NCI-H2029 treated with DMSO at 0.1 percent for 48 hours (cell line): Measurements from ENCODE around the gene SRD5A3.
"Not testable (repeated sequence)": the region's sequence is repeated elsewhere in the genome, so short reads cannot be mapped to it uniquely, and the experiment has no call there.

Experiments used
- DNase-seq: peaks from one replicate; lab custom pipeline; 2025; lab: John Stamatoyannopoulos, UW

Gene SRD5A3

DNA sequence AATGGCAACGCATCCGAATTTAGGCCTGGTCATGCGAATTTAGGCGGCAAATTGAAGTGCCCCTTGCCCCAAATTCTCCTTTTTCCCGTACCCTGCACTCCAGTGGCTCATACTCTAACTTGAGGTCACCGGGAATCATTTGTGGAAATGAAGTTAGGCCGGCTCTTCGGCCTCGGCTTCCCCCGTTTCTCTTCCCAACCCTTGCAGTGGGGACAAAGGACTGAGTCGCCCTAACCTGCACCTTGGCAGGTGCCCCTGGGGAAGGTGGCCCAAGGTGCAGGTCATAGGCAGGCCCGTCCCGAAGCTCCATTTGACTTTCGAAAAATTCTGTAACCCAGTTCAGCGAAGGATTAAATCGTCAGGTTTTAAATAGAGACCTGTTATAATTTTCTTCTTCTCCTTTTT lies 811 bp downstream of the SRD5A3 start:
- no peak for DNase-seq

DNA sequence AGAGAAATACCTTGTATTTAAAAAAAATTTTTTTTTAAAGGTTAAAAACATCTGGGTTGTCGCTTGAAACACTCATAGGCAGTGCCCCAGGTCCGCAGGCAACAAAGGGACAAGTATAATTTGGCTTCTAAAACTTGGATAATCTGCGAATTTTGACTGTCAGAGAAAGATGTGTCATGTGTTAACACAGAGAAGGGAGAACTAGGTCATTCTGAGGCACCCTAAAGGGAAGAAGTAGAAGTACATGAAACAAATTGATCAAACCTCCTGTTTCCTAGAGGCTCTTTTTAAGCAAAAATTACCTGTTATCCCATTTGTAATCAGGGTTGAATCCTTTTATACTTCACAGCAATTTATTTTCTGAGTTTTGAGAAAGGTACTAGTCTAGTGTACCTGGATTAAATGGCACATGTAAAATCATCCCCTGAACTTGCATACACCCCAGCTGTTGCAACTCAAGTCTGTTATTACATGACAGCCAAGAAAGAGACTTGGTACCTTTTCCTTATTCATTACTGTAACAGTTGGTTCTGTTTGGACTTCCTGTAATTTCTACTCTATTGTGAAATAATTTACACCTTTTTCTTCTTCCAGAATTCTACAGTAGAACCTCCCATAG lies 1.7 kb downstream of the SRD5A3 start:
- no peak for DNase-seq

DNA sequence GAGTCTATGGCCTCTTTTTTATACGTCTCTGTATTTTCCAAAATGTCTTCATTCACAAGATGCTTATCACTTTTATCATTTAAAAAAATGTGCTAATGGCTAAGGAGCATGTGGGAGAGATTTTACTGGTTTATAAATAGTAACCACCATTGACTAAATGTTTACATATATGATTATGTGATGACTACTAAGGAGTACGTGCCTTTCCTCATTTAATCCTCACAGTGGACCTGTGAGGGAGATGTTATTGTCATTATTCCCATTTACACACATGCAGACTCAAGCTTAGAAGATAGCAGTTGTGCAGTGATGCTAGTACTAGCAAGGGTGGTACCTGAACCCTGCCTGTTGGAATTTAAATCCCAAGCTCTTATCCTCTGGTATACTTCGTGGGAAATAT lies 2.4 kb downstream of the SRD5A3 start:
- no peak for DNase-seq

DNA sequence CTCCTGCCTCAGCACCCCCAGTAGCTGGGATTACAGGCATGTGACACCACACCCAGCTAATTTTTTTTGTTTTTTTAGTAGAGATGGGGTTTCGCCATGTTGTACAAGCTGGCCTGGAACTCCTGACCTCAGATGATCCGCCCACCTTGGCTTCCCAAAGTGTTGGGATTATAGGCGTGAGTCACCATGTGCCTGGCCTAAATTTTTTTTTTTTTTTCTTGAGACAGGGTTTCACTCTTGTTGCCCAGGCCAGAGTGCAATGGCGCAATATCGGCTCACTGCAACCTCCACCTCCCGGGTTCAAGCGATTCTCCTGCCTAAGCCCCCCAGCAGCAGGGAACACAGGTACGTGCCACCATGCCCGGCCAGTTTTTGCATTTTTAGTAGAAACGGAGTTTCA lies 4.8 kb downstream of the SRD5A3 start:
- not testable (repeated sequence) for DNase-seq

DNA sequence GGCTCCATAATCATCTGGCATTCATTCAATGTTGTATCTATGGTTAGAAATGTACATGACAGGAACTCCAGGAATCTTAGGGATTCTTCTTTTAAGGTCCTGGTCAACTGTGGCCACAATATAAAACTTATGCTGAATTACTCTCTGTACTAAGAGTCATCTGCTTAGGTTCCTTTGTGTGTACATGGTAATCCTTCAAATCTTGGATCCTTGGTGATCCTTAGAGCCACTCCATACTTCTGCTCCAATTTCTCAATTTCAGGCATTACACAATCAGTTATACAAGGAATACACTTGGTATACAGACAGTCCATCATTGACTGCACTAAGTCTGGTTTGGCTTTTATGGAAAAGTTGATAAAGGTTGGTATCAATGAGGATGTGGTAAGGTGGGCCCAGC lies 5.8 kb downstream of the SRD5A3 start:
- no peak for DNase-seq

DNA sequence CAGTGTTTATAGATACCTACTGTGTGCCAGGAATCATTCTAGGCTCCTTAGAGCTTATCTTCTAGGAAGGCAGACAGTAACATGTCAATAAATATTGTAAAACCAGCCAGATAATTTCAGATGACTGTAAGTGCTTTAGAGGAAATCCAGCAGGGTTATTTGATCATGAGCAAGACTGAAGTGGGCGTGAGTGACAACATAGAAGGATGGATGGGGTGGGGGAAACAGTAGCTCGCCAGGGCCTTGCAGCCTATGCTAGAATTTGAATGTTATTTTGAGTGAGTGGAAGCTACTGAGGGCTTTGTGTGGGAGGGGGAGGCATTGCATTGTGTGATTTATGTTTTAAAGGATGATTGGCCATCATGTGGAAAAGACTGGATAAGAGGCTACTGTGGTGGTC lies 6.7 kb downstream of the SRD5A3 start:
- DNase-seq = no peak

DNA sequence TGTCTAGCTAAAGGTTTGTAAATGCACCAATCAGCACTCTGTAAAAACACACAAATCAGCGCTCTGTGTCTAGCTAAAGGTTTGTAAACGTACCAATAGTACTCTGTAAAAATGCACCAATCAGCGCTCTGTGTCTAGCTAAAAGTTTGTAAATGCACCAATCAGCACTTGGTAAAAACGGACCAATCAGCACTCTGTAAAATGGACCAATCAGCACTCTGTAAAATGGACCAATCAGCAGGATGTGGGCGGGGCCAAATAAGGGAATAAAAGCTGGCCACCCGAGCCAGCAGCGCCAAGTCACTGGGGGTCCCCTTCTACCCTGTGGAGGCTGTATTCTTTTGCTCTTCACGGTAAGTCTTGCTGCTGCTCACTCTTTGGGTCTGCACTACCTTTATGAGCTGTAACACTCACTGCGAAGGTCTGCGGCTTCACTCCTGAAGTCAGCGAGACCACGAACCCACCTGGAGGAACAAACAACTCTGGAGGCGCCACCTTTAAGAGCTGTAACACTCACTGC lies 7.2 kb downstream of the SRD5A3 start:
- not testable (repeated sequence) for DNase-seq

DNA sequence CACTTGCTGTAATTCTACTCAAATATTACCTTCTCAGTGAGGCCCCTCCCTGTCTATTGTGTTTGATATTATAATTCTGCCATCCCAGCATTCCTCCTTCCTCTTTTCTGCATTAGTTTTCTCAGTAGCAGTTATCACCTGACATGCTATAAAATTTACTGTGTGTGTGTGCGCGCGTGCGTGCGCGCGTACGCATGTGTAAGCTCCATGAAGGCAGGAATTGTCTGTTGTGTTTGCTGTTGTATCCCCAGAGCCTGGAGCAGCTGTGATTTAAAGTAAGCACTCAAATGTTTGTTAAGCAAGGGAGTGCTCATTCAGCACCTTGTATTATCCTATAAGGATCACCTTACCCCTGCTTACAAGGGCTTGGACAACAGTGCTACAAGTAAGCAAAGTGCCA lies 8.6 kb downstream of the SRD5A3 start:
- DNase-seq = no peak

DNA sequence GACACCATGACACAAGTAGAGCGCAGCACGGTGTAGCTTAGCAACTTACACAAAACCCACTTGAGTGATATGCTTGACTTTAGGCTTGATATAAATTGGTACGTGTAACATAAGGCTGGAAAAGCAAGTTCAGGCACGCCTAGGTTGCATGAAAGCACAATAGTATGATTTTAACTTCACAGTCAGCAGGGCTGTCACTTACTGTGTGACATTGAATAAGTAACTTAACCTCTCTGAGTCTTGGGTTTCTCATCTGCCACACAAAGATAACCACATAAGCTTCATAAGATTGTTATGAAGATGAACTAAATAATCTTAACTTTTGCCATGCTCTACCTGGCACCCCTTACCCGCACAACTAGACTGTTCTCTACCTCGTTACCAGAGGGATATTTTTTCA lies 9.5 kb downstream of the SRD5A3 start:
- no peak for DNase-seq

DNA sequence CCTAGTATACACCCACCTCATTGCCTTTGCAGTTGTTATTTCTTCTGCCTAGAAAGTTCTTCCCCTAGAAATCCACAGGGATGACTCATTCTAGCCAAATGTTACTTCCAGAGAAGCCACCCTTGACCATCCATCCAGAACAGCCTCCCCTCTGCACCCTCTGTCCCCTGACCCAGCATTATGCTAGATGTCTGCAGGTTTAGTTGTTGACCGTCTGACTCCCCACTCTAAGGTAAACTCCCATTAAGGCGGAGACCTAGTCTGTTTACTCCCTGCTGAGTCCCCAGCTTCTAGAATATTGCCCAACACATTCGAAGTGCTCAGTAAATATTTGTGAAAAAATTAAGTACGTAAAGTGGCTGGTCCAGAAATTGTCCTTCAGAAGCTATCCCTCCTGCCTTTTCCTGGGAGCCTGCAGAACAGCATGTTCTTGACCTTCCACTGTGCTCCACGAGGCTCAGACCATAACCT lies 11.0 kb downstream of the SRD5A3 start:
- peak; percentile 21 for DNase-seq

DNA sequence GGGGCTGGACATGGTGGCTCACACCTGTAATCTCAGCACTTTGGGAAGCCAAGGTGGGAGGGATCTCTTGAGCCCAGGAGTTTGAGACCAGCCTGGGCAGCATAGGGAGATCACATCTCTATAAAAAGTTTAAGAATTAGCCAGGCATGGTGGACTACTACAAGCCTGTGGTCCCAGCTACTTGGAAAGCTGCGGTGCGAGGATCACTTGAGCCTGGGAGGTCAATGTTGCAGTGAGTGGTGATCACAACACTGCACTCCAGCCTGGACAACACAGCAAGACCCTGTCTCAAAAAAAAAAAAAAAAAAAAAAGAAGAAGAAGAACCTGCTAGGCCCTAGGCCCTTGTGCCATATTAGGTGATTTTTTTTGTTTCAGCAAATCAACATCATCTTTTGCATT lies 12.2 kb downstream of the SRD5A3 start:
- DNase-seq = no peak

DNA sequence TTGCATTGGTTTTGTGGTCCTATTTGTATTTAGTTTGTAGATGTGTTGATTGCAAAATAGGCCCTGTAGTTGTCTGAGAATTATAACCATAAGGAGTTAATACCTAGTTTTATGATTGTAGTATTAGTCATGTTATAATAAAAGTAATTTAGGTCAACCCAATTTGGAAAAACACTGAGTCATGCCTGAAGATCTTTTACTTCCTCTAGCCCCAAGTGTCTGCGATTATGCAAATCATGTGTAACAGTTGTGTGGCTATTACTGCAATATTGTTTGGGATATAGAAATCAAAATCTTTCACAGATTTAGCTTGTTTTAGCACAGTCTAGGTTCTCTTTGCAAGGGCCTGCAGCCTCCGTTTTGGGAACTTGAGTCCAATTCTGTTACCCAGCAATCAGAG lies 12.6 kb downstream of the SRD5A3 start:
- DNase-seq = no peak

DNA sequence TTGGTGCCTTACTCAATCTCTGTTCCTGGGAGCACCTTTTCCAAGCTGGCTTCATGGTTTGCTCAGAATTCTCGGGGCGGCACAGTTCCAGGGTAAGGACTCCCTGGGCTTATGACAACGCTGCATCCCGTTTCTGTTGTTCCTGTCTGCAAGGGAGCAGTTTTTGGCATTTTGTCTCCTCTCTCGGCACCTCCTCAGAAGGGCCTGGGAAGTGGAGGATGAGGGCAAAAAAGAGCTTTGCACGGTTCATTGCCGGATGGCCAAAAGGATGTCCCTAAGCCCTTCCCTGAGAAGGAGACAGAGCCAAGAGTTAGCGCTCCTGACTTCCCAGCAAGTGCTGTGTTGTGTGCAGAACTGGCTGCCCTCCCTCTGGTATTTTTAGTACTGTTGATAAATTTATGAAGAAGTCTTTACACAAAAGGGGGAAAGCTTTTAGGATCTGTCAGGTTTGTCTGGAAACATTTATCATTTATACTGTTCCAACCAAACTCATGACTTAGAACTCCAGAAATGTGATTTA lies 13.4 kb downstream of the SRD5A3 start:
- DNase-seq = no peak

DNA sequence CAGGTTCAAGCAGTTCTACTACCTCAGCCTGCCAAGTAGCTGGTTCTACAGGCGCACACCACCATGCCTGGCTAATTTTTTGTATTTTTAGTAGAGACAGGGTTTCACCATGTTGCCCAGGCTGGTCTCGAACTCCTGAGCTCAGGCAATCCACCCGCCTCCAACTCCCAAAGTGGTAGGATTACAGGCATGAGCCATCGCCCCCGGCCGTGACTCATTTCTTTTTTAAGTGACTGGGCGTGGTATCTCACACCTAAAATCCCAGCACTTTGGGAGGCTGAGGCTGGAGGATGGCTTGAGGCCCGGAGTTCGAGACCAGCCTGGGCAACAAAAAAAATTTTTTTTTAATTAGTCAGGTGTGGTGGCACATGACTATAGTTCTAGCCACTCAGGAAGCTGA lies 16.9 kb downstream of the SRD5A3 start:
- DNase-seq = not testable (repeated sequence)

DNA sequence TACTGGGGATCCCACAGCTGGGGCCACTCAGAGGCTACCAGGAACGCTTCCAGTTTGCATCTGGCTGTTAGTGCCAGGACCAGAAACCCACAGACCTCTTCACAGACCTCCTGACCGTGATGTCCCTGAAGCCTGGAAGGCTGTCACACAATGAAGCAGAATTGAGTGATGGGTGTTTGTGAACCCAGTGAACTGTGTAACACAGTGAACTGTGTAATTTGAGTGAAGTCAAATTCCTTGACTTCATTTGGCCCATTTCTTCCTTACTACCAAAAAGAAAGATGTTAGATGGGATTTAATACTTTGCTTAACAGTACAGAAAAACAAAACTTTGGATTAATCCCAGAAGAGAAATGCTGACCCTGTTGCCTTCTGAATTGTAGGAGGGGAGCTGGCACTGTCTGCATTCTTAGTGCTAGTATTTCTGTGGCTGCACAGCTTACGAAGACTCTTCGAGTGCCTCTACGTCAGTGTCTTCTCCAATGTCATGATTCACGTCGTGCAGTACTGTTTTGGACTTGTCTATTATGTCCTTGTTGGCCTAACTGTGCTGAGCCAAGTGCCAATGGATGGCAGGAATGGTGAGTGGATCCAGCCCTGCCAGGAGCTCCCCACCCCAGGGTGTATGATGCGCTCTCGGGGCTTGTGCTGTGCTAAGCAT lies 17.8 kb downstream of the SRD5A3 start:
- DNase-seq = no peak

DNA sequence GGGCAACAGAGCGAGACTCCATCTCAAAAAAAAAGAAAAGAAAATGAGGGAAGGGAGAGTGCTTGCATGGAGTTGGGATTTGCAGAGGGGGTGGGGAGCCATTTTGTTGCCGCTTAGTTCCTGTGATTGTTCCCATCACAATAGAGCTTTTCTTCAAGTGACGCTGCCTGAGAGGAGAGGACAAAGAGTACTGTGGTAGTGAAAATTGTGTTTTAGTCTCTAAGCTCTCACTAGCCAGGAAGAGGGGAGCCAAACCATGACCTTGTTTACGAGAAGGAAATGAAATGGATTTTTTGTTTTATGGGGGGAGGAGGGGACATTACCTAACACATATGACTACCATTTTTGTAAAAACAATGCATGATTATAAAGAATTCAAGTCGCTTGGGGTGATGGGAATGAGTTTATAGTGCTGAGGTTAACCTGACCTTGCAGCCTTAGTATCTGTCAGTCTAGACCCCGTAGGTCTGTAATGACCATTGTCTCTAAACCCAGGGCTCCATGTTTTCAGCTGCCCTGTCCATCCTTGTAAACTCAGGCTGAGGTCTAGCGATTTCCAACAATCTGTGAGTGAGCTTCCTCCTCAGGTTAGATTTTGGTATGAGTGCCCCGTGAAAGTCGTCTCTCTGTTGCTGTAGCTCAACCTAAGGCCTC lies 18.8 kb downstream of the SRD5A3 start:
- no peak for DNase-seq

DNA sequence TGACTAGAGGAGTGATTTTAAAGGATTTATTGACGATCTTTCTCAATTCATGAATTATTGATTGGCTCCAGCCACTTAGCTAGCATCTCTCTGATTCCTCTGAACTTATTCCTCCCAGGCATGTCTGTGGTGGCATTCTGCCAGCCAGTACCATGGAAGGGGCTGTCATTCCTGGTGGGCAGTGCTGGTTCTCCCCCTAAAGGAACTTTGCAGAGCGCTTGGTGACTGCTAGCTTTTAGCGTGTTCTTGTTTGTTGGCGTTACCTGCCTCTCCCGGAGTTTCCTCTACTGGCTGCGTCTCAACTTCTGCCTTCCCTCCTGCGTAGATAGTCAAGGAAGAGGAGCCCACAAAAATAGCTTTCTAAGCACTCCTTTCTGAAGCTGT lies 19.3 kb downstream of the SRD5A3 start:
- no peak for DNase-seq

DNA sequence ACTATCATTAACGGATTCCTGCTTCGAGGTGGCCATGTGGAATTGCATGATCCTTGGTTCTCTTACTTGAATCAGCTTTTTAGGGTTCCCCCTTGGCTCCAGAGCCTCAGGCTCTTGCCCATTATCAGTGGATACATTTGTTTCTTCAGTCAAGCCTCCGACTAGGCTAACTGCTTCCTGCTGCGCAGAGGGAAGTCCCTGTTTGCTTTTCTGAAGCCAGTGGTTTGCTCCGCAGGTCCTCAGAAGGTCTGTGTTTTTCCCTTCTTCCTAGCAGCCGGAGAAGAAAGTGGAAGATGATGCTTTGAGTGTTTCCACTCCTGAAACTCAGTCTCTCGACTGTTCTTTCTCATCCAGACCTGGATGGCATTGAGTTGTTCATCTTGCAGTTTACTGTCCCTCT lies 20.6 kb downstream of the SRD5A3 start:
- no peak for DNase-seq

DNA sequence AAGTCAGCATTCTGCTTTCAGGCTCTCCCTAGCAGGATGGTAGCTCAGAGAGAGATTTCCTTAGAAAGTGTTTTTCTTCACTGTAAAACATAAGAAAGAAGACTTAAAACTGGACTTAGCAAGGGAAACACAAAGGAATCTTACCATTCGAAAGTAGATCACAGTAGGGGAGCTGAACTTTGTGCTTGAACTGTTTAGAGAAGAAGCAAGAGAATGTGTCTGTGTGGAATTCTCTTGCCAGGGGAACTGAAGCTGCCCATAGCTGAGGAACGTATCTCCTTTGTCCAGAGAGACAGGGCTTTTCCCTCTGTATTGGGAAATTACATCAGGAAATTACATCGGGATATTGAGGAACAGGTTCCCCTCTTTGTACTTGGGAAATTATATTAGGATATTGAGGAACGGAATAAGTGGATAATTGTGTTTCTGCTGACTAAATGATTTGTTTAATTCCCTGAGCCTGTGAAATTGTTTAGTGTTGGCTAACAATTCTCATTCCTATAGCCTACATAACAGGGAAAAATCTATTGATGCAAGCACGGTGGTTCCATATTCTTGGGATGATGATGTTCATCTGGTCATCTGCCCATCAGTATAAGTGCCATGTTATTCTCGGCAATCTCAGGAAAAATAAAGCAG lies 21.2 kb downstream of the SRD5A3 start:
- no peak for DNase-seq

DNA sequence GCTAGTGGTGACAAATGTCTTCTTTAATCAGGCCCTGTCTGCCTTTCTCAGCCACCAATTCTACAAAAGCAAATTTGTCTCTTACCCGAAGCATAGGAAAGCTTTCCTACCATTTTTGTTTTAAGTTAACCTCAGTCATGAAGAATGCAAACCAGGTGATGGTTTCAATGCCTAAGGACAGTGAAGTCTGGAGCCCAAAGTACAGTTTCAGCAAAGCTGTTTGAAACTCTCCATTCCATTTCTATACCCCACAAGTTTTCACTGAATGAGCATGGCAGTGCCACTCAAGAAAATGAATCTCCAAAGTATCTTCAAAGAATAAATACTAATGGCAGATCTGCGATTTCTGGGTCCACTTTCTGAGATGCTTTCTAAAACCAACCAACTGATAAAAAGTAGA lies 23.9 kb downstream of the SRD5A3 start:
- no peak for DNase-seq

DNA sequence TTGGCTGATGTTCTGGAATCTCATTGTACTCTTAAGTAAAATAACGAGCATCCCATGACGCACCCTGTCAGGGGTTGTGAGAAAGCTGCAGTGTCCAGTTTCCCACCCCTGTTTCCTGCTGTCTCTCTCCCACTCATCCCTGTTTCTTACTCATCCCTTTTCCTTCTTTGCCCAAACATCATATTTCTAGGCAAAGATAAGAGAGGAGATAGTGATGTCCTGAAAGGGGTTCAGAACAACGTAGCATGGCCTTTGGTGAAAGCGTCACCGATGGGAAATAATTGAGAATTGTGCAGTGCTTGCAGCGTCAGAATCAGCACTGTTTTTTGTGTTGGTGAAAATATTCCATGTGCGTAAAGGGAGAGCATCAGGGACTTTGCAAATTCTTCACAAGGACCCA lies 26.2 kb downstream of the SRD5A3 start:
- no peak for DNase-seq

DNA sequence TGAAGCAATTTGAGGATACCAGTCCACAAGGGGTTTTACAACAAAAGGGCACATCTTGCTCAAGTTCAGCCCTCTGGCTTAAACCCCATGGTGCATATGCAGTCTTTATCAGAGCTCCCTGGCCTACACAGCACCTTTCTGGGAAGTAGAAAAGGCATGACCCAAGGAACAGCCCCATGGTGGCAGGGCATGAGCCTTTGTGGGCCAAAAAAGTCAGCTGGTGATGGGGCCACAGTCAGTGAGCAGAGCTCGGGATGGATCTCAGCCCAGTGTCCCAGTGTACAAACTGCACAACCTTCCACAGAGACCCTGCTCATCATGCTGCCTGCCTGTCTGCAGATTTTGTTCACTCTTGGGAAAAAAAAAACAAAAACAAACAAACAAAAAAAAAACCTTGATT lies 27.4 kb downstream of the SRD5A3 start:
- no peak for DNase-seq

DNA sequence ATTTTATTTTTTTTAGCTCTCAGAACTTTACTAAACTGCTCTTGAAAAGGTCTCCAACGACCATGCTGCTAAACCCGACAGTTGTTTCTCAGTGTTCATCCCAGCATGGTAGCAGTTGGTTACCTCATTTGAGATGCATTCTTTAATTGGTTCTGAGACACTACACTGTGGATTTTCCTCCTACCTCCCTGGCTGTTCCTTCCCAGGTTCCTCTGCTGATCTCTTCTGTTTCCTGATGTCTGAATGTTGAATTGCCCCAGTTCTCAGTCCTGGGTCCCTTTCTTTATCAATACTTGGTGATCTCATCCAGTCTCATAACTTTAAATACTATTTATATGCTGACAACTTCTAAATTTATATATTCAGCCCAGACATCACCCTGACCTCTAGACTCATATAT lies 30.7 kb downstream of the SRD5A3 start:
- DNase-seq = no peak
